ENCODE measurements around the gene OR52J3. TPM values are rescaled to one million over a fixed set of nuclear protein-coding genes. Genes with fewer than 3 reads are reported as not detected.
"Not testable (repeated sequence)": the region's sequence is repeated elsewhere in the genome, so short reads cannot be mapped to it uniquely, and the experiment has no call there.

Gene OR52J3
- total and polyA plus RNA-seq, 2 donors, result not detected

- no peak for DNase-seq (ENCODE audit: low read depth in 6 of 9, low spot score in 9 of 9)
- Histone ChIP-seq H3K4me1 (ENCODE audit: control insufficient read depth in 2 of 2, insufficient read depth in 2 of 2, low read length in 2 of 2) (no peaks in the 10 kb centered on the region), H3K4me3 (ENCODE audit: low read length in 2 of 2) (no peak overlapping the region), H3K9me3 (ENCODE audit: control insufficient read depth in 2 of 2, insufficient read depth in 1 of 2, low read length in 1 of 2) (no peaks in the 10 kb centered on the region), H3K27ac (ENCODE audit: low read depth in 1 of 2, low read length in 1 of 2) (no peak overlapping the region), H3K36me3 (ENCODE audit: control insufficient read depth in 2 of 2, insufficient read depth in 2 of 2, low read length in 1 of 2) (no peaks in the 10 kb centered on the region), H3K27me3 (ENCODE audit: control insufficient read depth in 2 of 2, insufficient read depth in 1 of 2, low read length in 1 of 2) (no peaks in the 10 kb centered on the region)
- WGBS, result 89% methylated on average over 4 of the region's 4 CpGs
Observed at GRCh38 chr11:5040876-5041275, 5.5 kb upstream of the OR52J3 start.

- 57% methylated on average over 3 of the region's 3 CpGs for WGBS
Observed at GRCh38 chr11:5042091-5042490, 4.2 kb upstream of the OR52J3 start.

GRCh38 chr11:5043380-5043779 is 2.9 kb upstream of the OR52J3 start:
- no peak for DNase-seq (ENCODE audit: low read depth in 6 of 9, low spot score in 9 of 9)
- H3K4me3 ChIP-seq (ENCODE audit: low read length in 2 of 2), result no peak overlapping the region
- no peaks in the 10 kb centered on the region for H3K4me1 ChIP-seq (ENCODE audit: control insufficient read depth in 2 of 2, insufficient read depth in 2 of 2, low read length in 2 of 2)
- no peaks in the 10 kb centered on the region for H3K36me3 ChIP-seq (ENCODE audit: control insufficient read depth in 2 of 2, insufficient read depth in 2 of 2, low read length in 1 of 2)
- H3K27me3 ChIP-seq (ENCODE audit: control insufficient read depth in 2 of 2, insufficient read depth in 1 of 2, low read length in 1 of 2), result no peaks in the 10 kb centered on the region
- no peak overlapping the region for H3K27ac ChIP-seq (ENCODE audit: low read depth in 1 of 2, low read length in 1 of 2)
- WGBS, result 71% methylated on average over 2 of the region's 2 CpGs
- no peaks in the 10 kb centered on the region for H3K9me3 ChIP-seq (ENCODE audit: control insufficient read depth in 2 of 2, insufficient read depth in 1 of 2, low read length in 1 of 2)

More at GRCh38 chr11:5042091-5042490, 4.2 kb upstream of the OR52J3 start:
- Histone ChIP-seq H3K27me3 (ENCODE audit: control insufficient read depth in 2 of 2, insufficient read depth in 1 of 2, low read length in 1 of 2) (no peaks in the 10 kb centered on the region), H3K9me3 (ENCODE audit: control insufficient read depth in 2 of 2, insufficient read depth in 1 of 2, low read length in 1 of 2) (no peaks in the 10 kb centered on the region), H3K27ac (ENCODE audit: low read depth in 1 of 2, low read length in 1 of 2) (no peak overlapping the region), H3K4me1 (ENCODE audit: control insufficient read depth in 2 of 2, insufficient read depth in 2 of 2, low read length in 2 of 2) (no peaks in the 10 kb centered on the region), H3K36me3 (ENCODE audit: control insufficient read depth in 2 of 2, insufficient read depth in 2 of 2, low read length in 1 of 2) (no peaks in the 10 kb centered on the region), H3K4me3 (ENCODE audit: low read length in 2 of 2) (no peak overlapping the region)
- no peak for DNase-seq (ENCODE audit: low read depth in 6 of 9, low spot score in 9 of 9)

GRCh38 chr11:5046754-5047330 is 516 bp downstream of the OR52J3 start:
- no peak for DNase-seq (ENCODE audit: low read depth in 6 of 9, low spot score in 9 of 9)
- Histone ChIP-seq H3K36me3 (ENCODE audit: control insufficient read depth in 2 of 2, insufficient read depth in 2 of 2, low read length in 1 of 2) (no peaks in the 10 kb centered on the region), H3K4me1 (ENCODE audit: control insufficient read depth in 2 of 2, insufficient read depth in 2 of 2, low read length in 2 of 2) (no peaks in the 10 kb centered on the region), H3K4me3 (ENCODE audit: low read length in 2 of 2) (no peak overlapping the region), H3K9me3 (ENCODE audit: control insufficient read depth in 2 of 2, insufficient read depth in 1 of 2, low read length in 1 of 2) (no peaks in the 10 kb centered on the region), H3K27ac (ENCODE audit: low read depth in 1 of 2, low read length in 1 of 2) (no peak overlapping the region), H3K27me3 (ENCODE audit: control insufficient read depth in 2 of 2, insufficient read depth in 1 of 2, low read length in 1 of 2) (no peaks in the 10 kb centered on the region)
- WGBS, result 95% methylated on average over 15 of the region's 15 CpGs

GRCh38 chr11:5058679-5059078 is 12.4 kb downstream of the OR52J3 start:
- H3K4me1 ChIP-seq (ENCODE audit: control insufficient read depth in 2 of 2, insufficient read depth in 2 of 2, low read length in 2 of 2); H3K36me3 ChIP-seq (ENCODE audit: control insufficient read depth in 2 of 2, insufficient read depth in 2 of 2, low read length in 1 of 2); H3K9me3 ChIP-seq (ENCODE audit: control insufficient read depth in 2 of 2, insufficient read depth in 1 of 2, low read length in 1 of 2); H3K27me3 ChIP-seq (ENCODE audit: control insufficient read depth in 2 of 2, insufficient read depth in 1 of 2, low read length in 1 of 2); DNase-seq (ENCODE audit: low read depth in 6 of 9, low spot score in 9 of 9); H3K27ac ChIP-seq (ENCODE audit: low read depth in 1 of 2, low read length in 1 of 2); H3K4me3 ChIP-seq (ENCODE audit: low read length in 2 of 2): not testable (repeated sequence)
- whole genome bisulfite sequencing, result 92% methylated on average over 5 of the region's 5 CpGs

GRCh38 chr11:5059391-5059790 is 13.1 kb downstream of the OR52J3 start, which contains the start of gene OR52E2:
Gene OR52E2, minus strand, starts transcription at chr11:5059627. Its CDS starts 0 bp downstream, at chr11:5059627.
- H3K27ac ChIP-seq (ENCODE audit: low read depth in 1 of 2, low read length in 1 of 2), result no peak within 1 kb of the TSS
- H3K9me3 ChIP-seq (ENCODE audit: control insufficient read depth in 2 of 2, insufficient read depth in 1 of 2, low read length in 1 of 2), result no peaks in the 10 kb centered on the region
- 94% methylated on average over 3 of the region's 3 CpGs for WGBS
- H3K27me3 ChIP-seq (ENCODE audit: control insufficient read depth in 2 of 2, insufficient read depth in 1 of 2, low read length in 1 of 2), result no peaks in the 10 kb centered on the region
- no peak for DNase-seq (ENCODE audit: low read depth in 6 of 9, low spot score in 9 of 9)
- no peaks in the 10 kb centered on the region for H3K36me3 ChIP-seq (ENCODE audit: control insufficient read depth in 2 of 2, insufficient read depth in 2 of 2, low read length in 1 of 2)
- no peaks in the 10 kb centered on the region for H3K4me1 ChIP-seq (ENCODE audit: control insufficient read depth in 2 of 2, insufficient read depth in 2 of 2, low read length in 2 of 2)
- H3K4me3 ChIP-seq (ENCODE audit: low read length in 2 of 2), result no peak within 1 kb of the TSS

GRCh38 chr11:5065027-5065426 is 18.7 kb downstream of the OR52J3 start:
- Histone ChIP-seq H3K27ac (ENCODE audit: low read depth in 1 of 2, low read length in 1 of 2) (no peak overlapping the region), H3K4me3 (ENCODE audit: low read length in 2 of 2) (no peak overlapping the region), H3K36me3 (ENCODE audit: control insufficient read depth in 2 of 2, insufficient read depth in 2 of 2, low read length in 1 of 2) (no peaks in the 10 kb centered on the region), H3K27me3 (ENCODE audit: control insufficient read depth in 2 of 2, insufficient read depth in 1 of 2, low read length in 1 of 2) (no peaks in the 10 kb centered on the region), H3K9me3 (ENCODE audit: control insufficient read depth in 2 of 2, insufficient read depth in 1 of 2, low read length in 1 of 2) (no peaks in the 10 kb centered on the region), H3K4me1 (ENCODE audit: control insufficient read depth in 2 of 2, insufficient read depth in 2 of 2, low read length in 2 of 2) (no peaks in the 10 kb centered on the region)
- WGBS, result 33% methylated on average over 1 of the region's 1 CpG
- no peak for DNase-seq (ENCODE audit: low read depth in 6 of 9, low spot score in 9 of 9)

- H3K27me3 ChIP-seq (ENCODE audit: control insufficient read depth in 2 of 2, insufficient read depth in 1 of 2, low read length in 1 of 2), result no peaks in the 10 kb centered on the region
- no peak for DNase-seq (ENCODE audit: low read depth in 6 of 9, low spot score in 9 of 9)
- no peak within 1 kb of the TSS for H3K27ac ChIP-seq (ENCODE audit: low read depth in 1 of 2, low read length in 1 of 2)
- H3K9me3 ChIP-seq (ENCODE audit: control insufficient read depth in 2 of 2, insufficient read depth in 1 of 2, low read length in 1 of 2), result no peaks in the 10 kb centered on the region
- no peak within 1 kb of the TSS for H3K4me3 ChIP-seq (ENCODE audit: low read length in 2 of 2)
- H3K4me1 ChIP-seq (ENCODE audit: control insufficient read depth in 2 of 2, insufficient read depth in 2 of 2, low read length in 2 of 2), result no peaks in the 10 kb centered on the region
- WGBS, result 84% methylated on average over 3 of the region's 3 CpGs
- H3K36me3 ChIP-seq (ENCODE audit: control insufficient read depth in 2 of 2, insufficient read depth in 2 of 2, low read length in 1 of 2), result no peaks in the 10 kb centered on the region
Observed at GRCh38 chr11:5069272-5069671, 22.9 kb downstream of the OR52J3 start, which contains the start of gene OR52E1. Gene OR52E1, plus strand, starts transcription at chr11:5069572.

- 70% methylated on average over 3 of the region's 3 CpGs for WGBS
- H3K4me3 ChIP-seq (ENCODE audit: low read length in 2 of 2), result no peak overlapping the region
- H3K27me3 ChIP-seq (ENCODE audit: control insufficient read depth in 2 of 2, insufficient read depth in 1 of 2, low read length in 1 of 2), result no peaks in the 10 kb centered on the region
- H3K9me3 ChIP-seq (ENCODE audit: control insufficient read depth in 2 of 2, insufficient read depth in 1 of 2, low read length in 1 of 2), result no peaks in the 10 kb centered on the region
- H3K36me3 ChIP-seq (ENCODE audit: control insufficient read depth in 2 of 2, insufficient read depth in 2 of 2, low read length in 1 of 2), result no peaks in the 10 kb centered on the region
- H3K4me1 ChIP-seq (ENCODE audit: control insufficient read depth in 2 of 2, insufficient read depth in 2 of 2, low read length in 2 of 2), result no peaks in the 10 kb centered on the region
- no peak overlapping the region for H3K27ac ChIP-seq (ENCODE audit: low read depth in 1 of 2, low read length in 1 of 2)
- no peak for DNase-seq (ENCODE audit: low read depth in 6 of 9, low spot score in 9 of 9)
Observed at GRCh38 chr11:5071799-5072198, 25.5 kb downstream of the OR52J3 start.

Measured in thymus (tissue), 11 donors.